HCT116 (cell line): ENCODE measurements around the gene CIB4. TPM values are rescaled to one million over a fixed set of nuclear protein-coding genes. Genes with fewer than 3 reads are reported as not detected.

Experiments
- ATAC-seq: fragments of 200-7000 bp; cut with Tn5 transposase; 2 replicates; pipeline ENCODE4 v1.9.1; 2020; ENCODE audit warnings: mild to moderate bottlenecking, moderate library complexity
- BruUV-seq: library from RNA; stranded (reverse); fragments of 400-500 nt; replicated peaks from 2 replicates; lab custom pipeline; 2021; lab: Mats Ljungman, UMichigan
- CTCF ChIA-PET: fragments of 300-600 bp; sonication (Branson Sonifier 250); formaldehyde crosslinking; loops from one replicate; lab custom pipeline; 2021; ENCODE audit warnings: antibody characterized with exemption; lab: Charles Lee
- POLR2A ChIA-PET: fragments of 300-600, 350-600 bp; sonication (Branson Sonifier 250); formaldehyde crosslinking; loops from one replicate; lab custom pipeline; 2021; ENCODE audit warnings: antibody characterized with exemption; lab: Charles Lee
- RAD21 ChIA-PET, 2 experiments: fragments of 300-600 bp; sonication (Branson Sonifier 250); formaldehyde crosslinking; loops; one replicate each; lab custom pipeline; 2023; ENCODE audit warnings: low total read pairs in 2 of 2; ENCODE audit not compliant: uncharacterized antibody in 2 of 2, unreplicated experiment in 2 of 2, low non-redundant PET in 1 of 2; lab: Charles Lee
- DNase-seq: peaks from one replicate; pipeline ENCODE4 v3.0.0-alpha.2; 2010; ENCODE audit warnings: low read depth, low spot score
- H2AFZ ChIP-seq: fragments of 200-600 bp; shearing (Covaris generic), sonication (generic); 2 replicates; pipeline ENCODE4 v1.6.1; 2017; ENCODE audit warnings: low read depth, mixed run types, mixed read lengths, antibody characterized with exemption, low read length; ENCODE audit not compliant: poor library complexity, severe bottlenecking
- H3K27ac ChIP-seq: 2 replicates; pipeline ENCODE4 v1.5.1; 2012; ENCODE audit warnings: low read depth, low read length
- H3K27me3 ChIP-seq: fragments of 200-600 bp; sonication (generic); 2 replicates; pipeline ENCODE4 v1.6.1; 2016; ENCODE audit warnings: mixed run types, low read length, mixed read lengths; ENCODE audit not compliant: insufficient read depth
- H3K36me3 ChIP-seq, 2 experiments: fragments of 200-500 bp in 1 of 2; fragments of 200-600 bp in 1 of 2; sonication (Bioruptor generic) in 1 of 2; sonication (generic) in 1 of 2; 2 replicates each; pipeline versions ENCODE4 v1.5.1 to v1.6.1; 2014 to 2016; ENCODE audit warnings: low read length in 2 of 2, inconsistent platforms in 1 of 2, mixed read lengths in 1 of 2, mixed run types in 1 of 2; ENCODE audit not compliant: insufficient read depth in 2 of 2, control insufficient read depth in 1 of 2
- H3K4me1 ChIP-seq, 2 experiments: fragments of 200-600 bp in 1 of 2; sonication (generic) in 1 of 2; 2 replicates each; pipeline versions ENCODE4 v1.5.1 to v1.6.1; 2012 to 2017; ENCODE audit warnings: low read length in 2 of 2, inconsistent platforms in 1 of 2, mild to moderate bottlenecking in 1 of 2, mixed read lengths in 1 of 2, mixed run types in 1 of 2, moderate library complexity in 1 of 2; ENCODE audit not compliant: insufficient read depth in 2 of 2, control insufficient read depth in 1 of 2
- H3K4me2 ChIP-seq: fragments of 200-600 bp; sonication (generic); 2 replicates; pipeline ENCODE4 v1.6.1; 2017; ENCODE audit warnings: mixed run types, low read length, mixed read lengths
- H3K4me3 ChIP-seq, 2 experiments: fragments of 200-600 bp in 1 of 2; sonication (generic) in 1 of 2; replicated peaks in 1 of 2; 2 replicates each; pipeline ENCODE4 v1.5.1; 2011 to 2016; ENCODE audit warnings: low read length in 2 of 2, control low read depth in 1 of 2, low read depth in 1 of 2, mild to moderate bottlenecking in 1 of 2, mixed read lengths in 1 of 2, mixed run types in 1 of 2
- H3K79me2 ChIP-seq: fragments of 200-600 bp; sonication (generic); 2 replicates; pipeline ENCODE4 v1.6.1; 2017; ENCODE audit warnings: mild to moderate bottlenecking, mixed run types, low read length, moderate library complexity, mixed read lengths; ENCODE audit not compliant: insufficient read depth
- H3K9ac ChIP-seq: fragments of 200-600 bp; sonication (generic); 2 replicates; pipeline ENCODE4 v1.6.1; 2016; ENCODE audit warnings: low read length, mixed read lengths
- H3K9me2 ChIP-seq: fragments of 200-600 bp; sonication (generic), shearing (Covaris generic); 2 replicates; pipeline ENCODE4 v1.6.1; 2017; ENCODE audit warnings: mixed run types, mild to moderate bottlenecking, moderate library complexity; ENCODE audit not compliant: insufficient read depth
- H3K9me3 ChIP-seq, 2 experiments: fragments of 200-500 bp in 1 of 2; fragments of 200-600 bp in 1 of 2; sonication (Bioruptor generic) in 1 of 2; sonication (generic) in 1 of 2; 2 replicates each; pipeline ENCODE4 v1.6.1; 2014 to 2017; ENCODE audit warnings: low read length in 2 of 2, mixed read lengths in 2 of 2, inconsistent platforms in 1 of 2, low read depth in 1 of 2, mild to moderate bottlenecking in 1 of 2, mixed run types in 1 of 2, moderate library complexity in 1 of 2; ENCODE audit not compliant: control insufficient read depth in 1 of 2, insufficient read depth in 1 of 2
- H4K20me1 ChIP-seq: fragments of 200-600 bp; sonication (generic), shearing (Covaris generic); 2 replicates; pipeline ENCODE4 v1.6.1; 2017; ENCODE audit warnings: mixed run types, mild to moderate bottlenecking, moderate library complexity; ENCODE audit not compliant: insufficient read depth
- CTCF ChIP-seq, 3 experiments: fragments of 200-600 bp in 1 of 3; sonication (generic) in 1 of 3; IDR thresholded peaks in 2 of 3; conservative IDR thresholded peaks in 1 of 3; 2 replicates each; pipeline ENCODE4 v1.5.1; 2012 to 2017; ENCODE audit warnings: low read depth in 2 of 3, low read length in 2 of 3, antibody characterized with exemption in 1 of 3, borderline replicate concordance in 1 of 3, control low read depth in 1 of 3, mild to moderate bottlenecking in 1 of 3, mixed read lengths in 1 of 3, mixed run types in 1 of 3, moderate library complexity in 1 of 3; ENCODE audit not compliant: insufficient read depth in 1 of 3
- EZH2 ChIP-seq: fragments of 200-600 bp; sonication (generic); IDR thresholded peaks from 2 replicates; pipeline ENCODE4 v1.6.1; 2017; ENCODE audit warnings: antibody characterized with exemption, mixed run types
- EZH2phosphoT487 ChIP-seq: fragments of 200-600 bp; IDR thresholded peaks from 2 replicates; pipeline ENCODE4 v1.6.1; 2018; ENCODE audit warnings: antibody characterized with exemption, borderline replicate concordance
- POLR2A ChIP-seq: IDR thresholded peaks from 2 replicates; pipeline ENCODE4 v1.7.0; 2011; ENCODE audit warnings: borderline replicate concordance; ENCODE audit not compliant: insufficient read depth, insufficient read length; ENCODE audit errors: extremely low read depth
- POLR2AphosphoS5 ChIP-seq: IDR thresholded peaks from 2 replicates; pipeline ENCODE4 v1.6.1; 2011; ENCODE audit warnings: mild to moderate bottlenecking, low read depth, low read length, moderate library complexity
- SRF ChIP-seq: IDR thresholded peaks from 2 replicates; pipeline ENCODE4 v1.6.1; 2012; ENCODE audit warnings: low read depth
- YY1 ChIP-seq: IDR thresholded peaks from 2 replicates; pipeline ENCODE4 v1.6.1; 2011; ENCODE audit warnings: low read length, low read depth, moderate library complexity, mild to moderate bottlenecking; ENCODE audit not compliant: insufficient replicate concordance; ENCODE audit errors: extremely low read depth
- ZNF274 ChIP-seq: fragments of 200-500 bp; sonication (Bioruptor generic); IDR thresholded peaks from 2 replicates; pipeline ENCODE4 v1.6.1; 2014; ENCODE audit warnings: mild to moderate bottlenecking, low read depth, low read length, inconsistent platforms
- intact Hi-C: fragments of 100-400 bp; cut with micrococcal nuclease; formaldehyde crosslinking; loops from 2 replicates; pipeline ENCODE4 v1.10.0; 2022
- total RNA-seq: library from RNA; stranded (reverse); gene quantifications from one replicate; pipeline ENCODE4 v1.2.1, GENCODE V29; 2021; ENCODE audit not compliant: unreplicated experiment

Gene CIB4
- total RNA-seq, 1 experiment from 2014 or later, result not detected

- BruUV-seq, result no TSS peak
- Histone ChIP-seq H3K79me2 (no peaks in the 10 kb centered on the region), H3K27me3 (peaks cover 9% of the 10 kb centered on the region; the same call in 1 of the 2 replicates), H2AFZ (no peak overlapping the region), H3K4me2 (no peak overlapping the region), H3K4me3 (no peak overlapping the region), H3K27ac (no peak overlapping the region), H3K4me1 (peaks cover 0 to 5% of the 10 kb centered on the region in 2 experiments; a peak in 1 of 4 replicates), H3K9me3 (no peaks in the 10 kb centered on the region), H3K9me2 (no peaks in the 10 kb centered on the region), H4K20me1 (no peaks in the 10 kb centered on the region), H3K36me3 (no peaks in the 10 kb centered on the region), H3K9ac (no peak overlapping the region)
- CTCF ChIA-PET, result interaction anchor here (0.8 kb wide), 1 partner anchor 163 kb away, joined by 3 read pairs; no protein-coding TSS in a partner anchor
- intact Hi-C loops, result no loop called here
- RAD21 ChIA-PET, result no interaction called here
- ATAC-seq (no peak), DNase-seq (no peak)
- POLR2A ChIA-PET, result no interaction called here
- TF ChIP-seq SRF (no peak), POLR2A (no peak), YY1 (no peak), EZH2 (no peak), CTCF (IDR thresholded peaks at IDR 0.05 in 2 of 3, conservative IDR thresholded peaks at IDR 0.05 in 1 of 3; ENCODE audit: borderline replicate concordance in 1 of 3, insufficient read depth in 1 of 3, low read depth in 2 of 3, low read length in 2 of 3) (no peak), POLR2AphosphoS5 (no peak), EZH2phosphoT487 (no peak), ZNF274 (no peak)
These were observed 58.9 kb downstream of the CIB4 start for GRCh38 chr2:26581991-26582842.
